Right lobe of liver (tissue), 4 donors: ENCODE measurements around the gene PLCXD1.

Experiments
- CTCF ChIP-seq, 4 donors: fragments of 200-600 bp in 3 of 4; fragments of 450-650 bp in 1 of 4; IDR thresholded peaks; one replicate each; pipeline versions ENCODE4 v1.5.1 to v1.8.0; 2016 to 2022; ENCODE audit warnings: antibody characterized with exemption in 4 of 4, mild to moderate bottlenecking in 2 of 4
- POLR2A ChIP-seq: fragments of 450-650 bp; IDR thresholded peaks from one replicate; pipeline ENCODE4 v1.6.1; 2017; ENCODE audit warnings: antibody characterized with exemption, mild to moderate bottlenecking
- donor health status: DM: no; HTN: no; CAD: no.
- donor health status: DM: no; HTN: no; CAD: no.
- donor health status: DM: no; HTN: yes; CAD: no.

- TF ChIP-seq CTCF (IDR thresholded peaks at IDR 0.05) (no peak), POLR2A (no peak)
Measured at GRCh38 chrX:314049-314448, 32.9 kb downstream of the PLCXD1 start.
